PC-9 (cell line): ENCODE measurements around the gene AAK1. TPM values are rescaled to one million over a fixed set of nuclear protein-coding genes. Genes with fewer than 3 reads are reported as not detected.

Experiments used
- BruUV-seq: library from RNA; stranded (reverse); fragments of 400-500 nt; replicated peaks from 2 replicates; lab custom pipeline; 2021; lab: Mats Ljungman, UMichigan
- CTCF ChIA-PET: fragments of 300-600 bp; sonication (Branson Sonifier 250); formaldehyde crosslinking; loops from one replicate; lab custom pipeline; 2022; ENCODE audit warnings: antibody characterized with exemption; lab: Charles Lee
- POLR2A ChIA-PET: fragments of 300-600 bp; sonication (Branson Sonifier 250); formaldehyde crosslinking; loops from one replicate; lab custom pipeline; 2022; ENCODE audit warnings: antibody characterized with exemption; ENCODE audit not compliant: unreplicated experiment; lab: Charles Lee
- DNase-seq, 2 experiments: peaks; one replicate each; pipeline versions ENCODE4 v3.0.0 to v3.0.0-alpha.2; 2015 to 2022; ENCODE audit warnings: mixed read lengths in 1 of 2
- H2AFZ ChIP-seq: fragments of 200-600 bp; sonication (generic); 2 replicates; pipeline ENCODE4 v1.8.1; 2017; ENCODE audit warnings: antibody characterized with exemption
- H3F3A ChIP-seq: fragments of 200-600 bp; sonication (generic); 2 replicates; pipeline ENCODE4 v1.8.1; 2017; ENCODE audit warnings: antibody characterized with exemption, mild to moderate bottlenecking, low read depth; ENCODE audit not compliant: insufficient read depth
- H3K27ac ChIP-seq: fragments of 200-600 bp; sonication (generic); 2 replicates; pipeline ENCODE4 v1.6.1; 2016; ENCODE audit warnings: mixed run types
- H3K27me3 ChIP-seq: fragments of 200-600 bp; sonication (generic); 2 replicates; pipeline ENCODE4 v1.6.1; 2016; ENCODE audit warnings: low read depth, mixed run types; ENCODE audit not compliant: insufficient read depth
- H3K36me3 ChIP-seq: fragments of 200-600 bp; sonication (generic); 2 replicates; pipeline ENCODE4 v1.6.1; 2016; ENCODE audit warnings: low read depth, mixed run types
- H3K4me1 ChIP-seq: fragments of 200-600 bp; sonication (generic); replicated peaks from 2 replicates; pipeline ENCODE4 v1.6.1; 2016; ENCODE audit warnings: mixed run types; ENCODE audit not compliant: insufficient read depth
- H3K4me2 ChIP-seq: fragments of 200-600 bp; sonication (generic); 2 replicates; pipeline ENCODE4 v1.6.1; 2017; ENCODE audit warnings: mixed run types
- H3K4me3 ChIP-seq: fragments of 200-600 bp; sonication (generic); 2 replicates; pipeline ENCODE4 v1.6.1; 2016; ENCODE audit warnings: mixed run types
- H3K79me2 ChIP-seq: fragments of 200-600 bp; sonication (generic); 2 replicates; pipeline ENCODE4 v1.6.1; 2017; ENCODE audit warnings: low read depth, mixed run types
- H3K9me2 ChIP-seq: fragments of 200-600 bp; sonication (generic); 2 replicates; pipeline ENCODE4 v1.8.1; 2017; ENCODE audit warnings: mild to moderate bottlenecking; ENCODE audit not compliant: insufficient read depth
- H3K9me3 ChIP-seq: fragments of 200-600 bp; sonication (generic); 2 replicates; pipeline ENCODE4 v1.8.1; 2016; ENCODE audit warnings: low read depth; ENCODE audit not compliant: insufficient read depth
- H4K20me1 ChIP-seq: fragments of 200-600 bp; sonication (generic); 2 replicates; pipeline ENCODE4 v1.8.1; 2017; ENCODE audit not compliant: insufficient read depth
- EZH2 ChIP-seq: fragments of 200-600 bp; sonication (generic); IDR thresholded peaks from 2 replicates; pipeline ENCODE4 v1.8.0; 2017; ENCODE audit warnings: antibody characterized with exemption, low read depth
- intact Hi-C: fragments of 100-400 bp; cut with micrococcal nuclease; formaldehyde crosslinking; loops from one replicate; pipeline ENCODE4 v1.10.0; 2022; ENCODE audit not compliant: unreplicated experiment
- total RNA-seq: library from RNA; stranded (reverse); gene quantifications from 2 replicates; pipeline ENCODE4 v1.2.3, GENCODE V29; 2021
- TF ChIP-seq, protein P1 (sequence below): fragments of 200-600 bp; sonication (generic); conservative IDR thresholded peaks from 2 replicates; pipeline ENCODE4 v1.6.1; 2017; ENCODE audit warnings: mixed run types, antibody characterized with exemption, mild to moderate bottlenecking, moderate library complexity

AAK1 gene
- total RNA-seq, 1 experiment from 2014 or later, result 66.6 TPM

DNA sequence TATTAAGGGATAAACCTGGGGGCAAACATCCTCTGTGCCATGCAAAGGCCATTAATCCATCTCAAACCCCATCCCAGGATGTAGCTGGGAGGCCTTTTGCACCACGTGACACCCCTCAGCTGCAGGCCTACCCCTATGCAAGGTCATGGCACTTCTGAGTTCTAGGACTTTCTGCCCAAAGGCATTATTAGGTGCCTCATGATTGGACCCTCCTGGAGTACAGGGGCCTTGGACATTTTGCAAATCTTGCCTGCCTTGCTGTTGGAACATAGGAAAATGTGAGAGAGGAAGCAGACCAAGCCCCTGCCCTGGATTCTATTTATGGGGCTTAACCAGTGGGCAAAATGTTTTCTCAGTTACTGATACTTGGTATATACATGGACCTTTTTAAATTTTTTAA lies 162.1 kb downstream of the AAK1 start:
- H2AFZ ChIP-seq, result no peak overlapping the region
- POLR2A ChIA-PET, result no interaction called here
- H3K4me2 ChIP-seq, result no peak overlapping the region
- BruUV-seq, result no TSS peak
- intact Hi-C loops, result no loop called here
- no peaks in the 10 kb centered on the region for H3K36me3 ChIP-seq
- H3K9me3 ChIP-seq, result no peaks in the 10 kb centered on the region
- CTCF ChIA-PET, result no interaction called here
- H3K79me2 ChIP-seq, result no peaks in the 10 kb centered on the region
- H3K4me1 ChIP-seq, result no peaks in the 10 kb centered on the region
- DNase-seq, result no peak
- H3K4me3 ChIP-seq, result no peak overlapping the region
- H4K20me1 ChIP-seq, result no peaks in the 10 kb centered on the region
- TF ChIP-seq, protein P1, sequence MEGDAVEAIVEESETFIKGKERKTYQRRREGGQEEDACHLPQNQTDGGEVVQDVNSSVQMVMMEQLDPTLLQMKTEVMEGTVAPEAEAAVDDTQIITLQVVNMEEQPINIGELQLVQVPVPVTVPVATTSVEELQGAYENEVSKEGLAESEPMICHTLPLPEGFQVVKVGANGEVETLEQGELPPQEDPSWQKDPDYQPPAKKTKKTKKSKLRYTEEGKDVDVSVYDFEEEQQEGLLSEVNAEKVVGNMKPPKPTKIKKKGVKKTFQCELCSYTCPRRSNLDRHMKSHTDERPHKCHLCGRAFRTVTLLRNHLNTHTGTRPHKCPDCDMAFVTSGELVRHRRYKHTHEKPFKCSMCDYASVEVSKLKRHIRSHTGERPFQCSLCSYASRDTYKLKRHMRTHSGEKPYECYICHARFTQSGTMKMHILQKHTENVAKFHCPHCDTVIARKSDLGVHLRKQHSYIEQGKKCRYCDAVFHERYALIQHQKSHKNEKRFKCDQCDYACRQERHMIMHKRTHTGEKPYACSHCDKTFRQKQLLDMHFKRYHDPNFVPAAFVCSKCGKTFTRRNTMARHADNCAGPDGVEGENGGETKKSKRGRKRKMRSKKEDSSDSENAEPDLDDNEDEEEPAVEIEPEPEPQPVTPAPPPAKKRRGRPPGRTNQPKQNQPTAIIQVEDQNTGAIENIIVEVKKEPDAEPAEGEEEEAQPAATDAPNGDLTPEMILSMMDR, result no peak
- no peak for TF ChIP-seq EZH2
- no peaks in the 10 kb centered on the region for H3F3A ChIP-seq
- H3K27ac ChIP-seq, result no peak overlapping the region
- no peaks in the 10 kb centered on the region for H3K27me3 ChIP-seq
- no peaks in the 10 kb centered on the region for H3K9me2 ChIP-seq

- intact Hi-C loops, result no loop called here
- Histone ChIP-seq H3K4me2 (no peak overlapping the region), H3K79me2 (no peaks in the 10 kb centered on the region), H4K20me1 (no peaks in the 10 kb centered on the region), H3K27ac (no peak overlapping the region), H2AFZ (no peak overlapping the region), H3K27me3 (no peaks in the 10 kb centered on the region), H3K4me3 (no peak overlapping the region), H3K36me3 (peaks cover 7% of the 10 kb centered on the region; the same call in 1 of the 2 replicates), H3K4me1 (no peaks in the 10 kb centered on the region), H3K9me2 (no peaks in the 10 kb centered on the region), H3F3A (no peaks in the 10 kb centered on the region), H3K9me3 (no peaks in the 10 kb centered on the region)
- POLR2A ChIA-PET, result no interaction called here
- no peak for TF ChIP-seq EZH2
- TF ChIP-seq, protein P1, result no peak
- CTCF ChIA-PET, result interaction anchor here (0.7 kb wide), 1 partner anchor 145 kb away, joined by 3 read pairs; no protein-coding TSS in a partner anchor
- no TSS peak for BruUV-seq
- no peak for DNase-seq
These were observed 165.9 kb downstream of the AAK1 start for GRCh38 chr2:69477627-69478026.

DNA sequence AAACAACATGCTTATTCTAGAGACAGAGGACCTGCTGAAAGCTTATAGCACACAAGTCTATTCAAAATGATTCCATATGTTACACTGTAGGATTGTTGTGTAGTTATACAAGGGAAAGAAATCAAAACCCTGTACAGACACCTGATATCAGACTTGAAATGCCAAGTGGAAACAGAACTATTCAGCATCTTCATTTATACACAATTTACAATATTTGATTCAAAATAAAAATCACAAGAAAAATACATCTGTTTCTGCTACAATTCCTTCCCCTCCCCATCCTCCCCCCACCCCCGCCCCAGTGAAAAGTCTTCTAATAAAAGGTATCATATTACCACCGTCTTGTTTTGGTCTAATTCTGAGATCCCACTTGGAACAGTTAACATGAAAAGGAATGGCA lies 168.9 kb downstream of the AAK1 start:
- H3K4me2 ChIP-seq, result no peak overlapping the region
- H2AFZ ChIP-seq, result no peak overlapping the region
- H3K27me3 ChIP-seq, result no peaks in the 10 kb centered on the region
- no peak overlapping the region for H3K4me3 ChIP-seq
- POLR2A ChIA-PET, result no interaction called here
- H3F3A ChIP-seq, result no peaks in the 10 kb centered on the region
- CTCF ChIA-PET, result no interaction called here
- H3K9me3 ChIP-seq, result no peaks in the 10 kb centered on the region
- intact Hi-C loops, result no loop called here
- H3K36me3 ChIP-seq, result peaks cover 7% of the 10 kb centered on the region; the same call in 1 of the 2 replicates
- no peak for DNase-seq
- H4K20me1 ChIP-seq, result no peaks in the 10 kb centered on the region
- TF ChIP-seq, protein P1, result no peak
- no peak for TF ChIP-seq EZH2
- no peak overlapping the region for H3K27ac ChIP-seq
- H3K79me2 ChIP-seq, result no peaks in the 10 kb centered on the region
- no TSS peak for BruUV-seq
- H3K4me1 ChIP-seq, result no peaks in the 10 kb centered on the region
- no peaks in the 10 kb centered on the region for H3K9me2 ChIP-seq
